HG03457 (cell line): ENCODE data around the gene GUCA1A.
"Not testable (repeated sequence)": the region's sequence is repeated elsewhere in the genome, so short reads cannot be mapped to it uniquely, and the experiment has no call there.

Source experiments
- ATAC-seq: cut with Tn5 transposase; IDR thresholded peaks from one replicate; pipeline ENCODE4 v1.9.1; 2021; ENCODE audit warnings: moderate number of reproducible peaks; ENCODE audit not compliant: unreplicated experiment

GUCA1A gene

GRCh38 chr6:42142118-42142835 lies 30.9 kb upstream of the GUCA1A start, which contains the start of gene C6orf132:
Gene C6orf132, minus strand, starts transcription at chr6:42142620. Its CDS starts 176 bp downstream, at chr6:42142444.
- ATAC-seq, result no peak

GRCh38 chr6:42147138-42147562 lies 26.0 kb upstream of the GUCA1A start:
- ATAC-seq, result no peak

- ATAC-seq, result no peak
Measured at GRCh38 chr6:42148058-42148457, 25.1 kb upstream of the GUCA1A start.

GRCh38 chr6:42150254-42150653 lies 22.9 kb upstream of the GUCA1A start:
- no peak for ATAC-seq

- ATAC-seq, result no peak
Measured at GRCh38 chr6:42152024-42152423, 21.1 kb upstream of the GUCA1A start.

GRCh38 chr6:42152528-42153213 lies 20.5 kb upstream of the GUCA1A start:
- not testable (repeated sequence) for ATAC-seq

GRCh38 chr6:42153921-42154320 lies 19.2 kb upstream of the GUCA1A start:
- no peak for ATAC-seq

GRCh38 chr6:42154461-42155209 lies 18.5 kb upstream of the GUCA1A start:
- no peak for ATAC-seq

- no peak for ATAC-seq
Measured at GRCh38 chr6:42155293-42155692, 17.9 kb upstream of the GUCA1A start.

GRCh38 chr6:42156638-42157037 lies 16.5 kb upstream of the GUCA1A start:
- ATAC-seq, result no peak

- no peak for ATAC-seq
Measured at GRCh38 chr6:42158011-42158410, 15.2 kb upstream of the GUCA1A start.

GRCh38 chr6:42158631-42159030 lies 14.5 kb upstream of the GUCA1A start:
- no peak for ATAC-seq

GRCh38 chr6:42159431-42160024 lies 13.6 kb upstream of the GUCA1A start:
- ATAC-seq, result no peak

- no peak for ATAC-seq
Measured at GRCh38 chr6:42162384-42162783, 10.8 kb upstream of the GUCA1A start.

- ATAC-seq, result no peak
Measured at GRCh38 chr6:42162812-42163211, 10.4 kb upstream of the GUCA1A start.

GRCh38 chr6:42163981-42164380 lies 9.2 kb upstream of the GUCA1A start:
- no peak for ATAC-seq

GRCh38 chr6:42165016-42165415 lies 8.1 kb upstream of the GUCA1A start:
- ATAC-seq, result no peak

- ATAC-seq, result no peak
Measured at GRCh38 chr6:42166444-42167141, 6.6 kb upstream of the GUCA1A start.

- no peak for ATAC-seq
Measured at GRCh38 chr6:42168650-42169049, 4.5 kb upstream of the GUCA1A start.

- not testable (repeated sequence) for ATAC-seq
Measured at GRCh38 chr6:42169780-42170179, 3.4 kb upstream of the GUCA1A start.
